GM03348 (cell line): Measurements from ENCODE around the gene BRPF3.
"Not testable (repeated sequence)": the region's sequence is repeated elsewhere in the genome, so short reads cannot be mapped to it uniquely, and the experiment has no call there.

Experiments
- DNase-seq: peaks from one replicate; pipeline ENCODE4 v3.0.0; 2012; ENCODE audit warnings: low spot score

BRPF3 gene

DNA sequence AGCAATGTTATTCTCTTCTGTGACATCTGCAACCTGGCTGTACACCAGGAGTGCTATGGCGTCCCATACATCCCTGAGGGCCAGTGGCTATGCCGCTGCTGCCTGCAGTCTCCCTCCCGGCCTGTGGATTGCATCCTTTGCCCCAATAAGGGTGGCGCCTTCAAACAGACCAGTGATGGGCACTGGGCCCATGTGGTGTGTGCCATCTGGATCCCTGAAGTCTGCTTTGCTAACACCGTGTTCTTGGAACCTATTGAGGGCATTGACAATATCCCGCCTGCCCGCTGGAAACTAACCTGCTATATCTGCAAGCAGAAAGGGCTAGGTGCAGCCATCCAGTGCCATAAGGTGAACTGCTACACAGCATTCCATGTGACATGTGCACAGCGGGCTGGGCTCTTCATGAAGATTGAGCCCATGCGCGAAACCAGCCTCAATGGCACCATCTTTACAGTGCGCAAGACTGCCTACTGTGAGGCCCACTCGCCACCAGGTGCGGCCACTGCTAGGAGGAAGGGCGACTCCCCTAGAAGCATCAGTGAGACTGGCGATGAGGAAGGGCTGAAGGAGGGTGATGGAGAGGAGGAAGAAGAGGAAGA is 4.6 kb downstream of the BRPF3 start:
- DNase-seq, result no peak

DNA sequence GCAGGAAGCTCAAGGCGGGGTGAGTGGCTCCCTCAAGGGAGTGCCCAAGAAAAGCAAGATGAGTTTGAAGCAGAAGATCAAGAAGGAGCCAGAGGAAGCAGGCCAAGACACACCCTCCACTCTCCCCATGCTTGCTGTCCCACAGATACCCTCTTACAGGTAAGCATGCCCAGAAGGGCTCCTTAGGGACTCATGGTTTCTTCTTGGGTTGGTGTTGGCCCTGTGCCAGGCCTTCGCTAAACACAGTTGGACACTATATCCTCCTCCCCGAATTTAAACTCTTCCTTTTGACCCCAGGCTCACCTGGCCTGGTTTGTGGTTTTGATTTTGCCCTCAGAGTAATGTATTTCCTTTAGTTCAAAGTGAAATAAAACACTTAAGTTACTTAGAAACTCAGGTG is 5.1 kb downstream of the BRPF3 start:
- no peak for DNase-seq

DNA sequence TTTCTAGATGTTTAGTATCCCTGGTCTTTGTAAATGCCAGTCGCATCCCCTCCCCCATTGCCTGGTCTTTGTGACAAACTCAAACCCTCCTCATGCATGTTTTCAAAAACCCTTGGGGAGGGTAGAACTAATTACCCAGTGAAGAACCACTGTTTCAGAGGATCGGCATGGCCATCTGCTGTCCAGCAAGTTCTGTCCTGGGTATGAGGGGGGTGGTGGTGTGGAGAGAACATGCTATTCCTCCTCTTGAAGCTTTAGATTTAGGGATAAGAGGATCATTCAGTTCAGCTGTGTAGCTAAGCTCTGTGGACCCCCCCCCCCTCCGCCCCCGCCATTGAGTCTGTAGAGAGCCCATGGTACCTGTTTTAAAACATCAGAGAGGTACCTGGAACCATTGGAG is 5.6 kb downstream of the BRPF3 start:
- no peak for DNase-seq

DNA sequence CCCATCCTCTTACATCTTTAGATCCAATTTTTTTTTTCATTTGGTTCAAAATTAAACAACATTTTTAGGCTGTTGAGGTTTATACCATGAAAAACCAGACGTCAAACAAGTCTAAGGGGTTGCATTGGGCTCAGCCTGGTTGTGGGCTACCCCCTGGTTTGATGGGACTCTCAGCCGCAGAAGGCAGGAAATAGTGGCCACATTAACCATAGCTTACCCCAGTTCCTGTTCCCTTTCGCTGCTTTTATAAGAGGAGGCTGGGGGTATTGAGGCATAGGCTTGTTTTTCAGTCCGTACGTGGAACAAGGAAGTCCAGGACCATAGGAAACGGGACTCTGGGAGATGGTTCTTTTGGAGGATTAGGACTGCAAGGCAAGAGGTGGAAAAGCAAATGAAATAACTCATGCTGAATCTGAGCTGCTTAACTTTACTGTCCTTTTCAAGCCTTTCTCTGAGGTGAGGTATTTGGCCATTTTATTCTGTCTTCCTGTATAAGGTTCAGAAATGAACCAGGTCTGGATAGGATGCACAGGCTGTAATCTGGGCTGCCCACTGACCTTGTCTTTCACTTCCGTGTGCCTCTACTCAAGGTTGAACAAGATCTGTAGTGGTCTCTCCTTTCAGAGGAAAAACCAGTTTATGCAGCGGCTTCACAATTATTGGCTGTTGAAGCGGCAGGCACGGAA is 7.7 kb downstream of the BRPF3 start:
- DNase-seq, result no peak

DNA sequence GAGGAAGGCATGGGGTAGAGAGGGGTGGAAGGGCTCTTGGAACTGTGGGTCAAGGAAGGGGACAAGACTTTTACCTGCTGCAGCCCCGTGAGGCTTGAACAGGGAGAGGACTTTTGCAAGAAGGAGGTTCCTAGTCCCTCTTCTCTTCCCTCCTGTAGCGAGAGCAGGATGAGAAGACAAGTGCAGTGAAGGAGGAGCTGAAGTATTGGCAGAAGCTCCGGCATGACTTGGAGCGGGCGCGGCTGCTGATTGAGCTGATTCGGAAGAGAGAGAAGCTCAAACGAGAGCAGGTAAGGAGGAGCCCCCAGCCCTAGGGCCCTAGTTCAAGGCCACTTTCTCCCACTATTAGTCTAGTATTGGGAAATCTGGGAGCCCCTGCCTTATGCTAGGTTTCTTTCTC is 10.6 kb downstream of the BRPF3 start:
- DNase-seq, result no peak

DNA sequence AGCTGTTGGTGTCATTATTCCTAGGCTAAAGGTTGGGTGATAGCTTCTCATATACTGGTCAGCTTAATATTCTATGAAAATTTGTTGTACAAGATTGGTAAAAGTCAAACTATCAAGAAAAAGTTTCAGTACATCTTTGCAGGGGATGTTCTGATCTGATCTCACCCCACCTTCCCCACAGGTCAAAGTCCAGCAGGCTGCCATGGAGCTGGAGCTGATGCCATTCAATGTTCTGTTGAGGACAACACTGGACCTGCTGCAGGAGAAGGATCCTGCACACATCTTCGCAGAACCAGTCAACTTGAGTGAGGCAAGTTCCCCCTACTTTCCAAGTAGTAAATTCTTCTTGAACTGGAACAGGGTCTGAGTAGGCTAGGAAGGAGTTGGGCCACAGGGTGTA is 13.1 kb downstream of the BRPF3 start:
- no peak for DNase-seq

DNA sequence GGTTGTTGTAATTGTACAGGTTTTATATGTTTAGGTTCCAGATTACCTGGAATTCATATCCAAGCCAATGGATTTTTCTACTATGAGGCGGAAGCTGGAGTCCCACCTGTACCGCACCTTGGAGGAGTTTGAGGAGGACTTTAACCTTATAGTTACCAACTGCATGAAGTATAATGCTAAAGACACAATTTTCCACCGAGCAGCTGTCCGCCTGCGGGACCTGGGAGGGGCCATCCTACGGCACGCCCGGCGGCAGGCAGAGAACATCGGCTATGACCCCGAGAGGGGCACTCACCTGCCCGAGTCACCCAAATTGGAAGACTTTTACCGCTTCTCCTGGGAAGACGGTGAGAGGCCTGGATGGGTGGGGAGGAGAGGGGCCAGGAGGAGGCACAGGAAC is 13.6 kb downstream of the BRPF3 start:
- DNase-seq, result no peak

DNA sequence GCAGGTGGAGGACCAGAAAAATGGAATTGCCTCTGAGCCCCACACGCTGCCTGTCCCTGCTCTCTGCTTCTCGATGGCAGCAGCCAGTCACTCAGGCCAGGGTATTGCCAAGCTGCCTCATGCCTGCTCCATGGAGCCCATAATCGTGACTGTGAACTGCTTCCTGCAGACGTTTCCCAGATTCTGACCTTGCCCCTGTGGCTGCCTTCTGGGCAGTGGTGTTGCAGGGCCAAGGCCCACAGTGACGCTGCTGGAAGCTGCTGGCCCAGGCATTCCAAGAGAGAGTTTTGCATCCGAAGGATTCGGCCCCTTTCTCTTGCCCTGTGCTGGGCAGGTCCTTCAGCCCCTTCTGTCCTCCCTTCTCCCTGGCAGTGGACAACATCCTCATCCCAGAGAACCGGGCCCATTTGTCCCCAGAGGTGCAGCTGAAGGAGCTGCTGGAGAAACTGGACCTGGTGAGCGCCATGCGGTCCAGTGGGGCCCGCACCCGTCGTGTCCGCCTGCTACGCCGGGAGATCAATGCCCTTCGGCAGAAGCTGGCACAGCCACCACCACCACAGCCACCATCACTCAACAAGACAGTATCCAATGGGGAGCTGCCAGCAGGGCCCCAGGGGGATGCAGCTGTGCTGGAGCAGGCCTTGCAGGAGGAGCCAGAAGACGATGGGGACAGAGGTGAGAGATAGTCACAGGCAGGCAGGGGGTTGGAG is 14.5 kb downstream of the BRPF3 start:
- DNase-seq, result no peak

DNA sequence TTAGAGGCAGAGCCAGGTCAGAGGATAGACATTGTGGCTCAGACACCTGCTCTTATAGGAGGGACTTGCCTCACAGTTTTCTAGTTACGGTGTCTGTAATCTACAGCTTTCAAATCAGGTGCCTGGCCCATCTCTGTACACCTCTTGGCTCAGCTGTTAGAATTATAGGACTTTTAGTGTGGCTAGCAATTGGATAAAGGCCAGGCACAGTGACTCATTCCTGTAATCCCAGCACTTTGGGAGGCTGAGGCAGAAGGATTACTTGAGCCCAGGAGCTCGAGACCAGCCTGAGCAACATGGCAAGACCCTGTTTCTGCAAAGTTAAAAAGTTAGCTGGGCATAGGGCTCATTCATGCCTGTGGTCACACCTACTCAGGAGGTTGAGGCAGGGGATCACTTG is 20.0 kb downstream of the BRPF3 start:
- DNase-seq, result no peak

DNA sequence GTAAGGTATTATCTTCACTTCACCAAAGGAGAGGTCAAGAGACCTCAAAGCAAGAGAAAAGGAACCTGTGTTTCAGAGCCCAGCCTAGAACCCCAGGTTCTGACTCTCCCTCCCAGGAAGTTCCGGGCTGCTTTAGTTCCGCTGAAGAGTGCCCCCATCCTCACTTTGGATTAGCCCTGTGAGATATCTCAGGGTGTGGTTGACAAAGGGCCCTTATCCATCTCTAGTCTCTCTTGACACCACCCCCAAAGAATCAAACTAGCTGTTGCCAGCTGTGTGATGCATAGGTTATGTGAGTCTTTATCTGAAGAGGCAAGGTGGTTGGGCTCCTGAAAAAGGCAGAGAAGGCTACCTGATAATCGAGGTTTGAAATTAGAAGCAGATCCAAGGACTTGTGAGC is 20.6 kb downstream of the BRPF3 start:
- DNase-seq, result no peak

DNA sequence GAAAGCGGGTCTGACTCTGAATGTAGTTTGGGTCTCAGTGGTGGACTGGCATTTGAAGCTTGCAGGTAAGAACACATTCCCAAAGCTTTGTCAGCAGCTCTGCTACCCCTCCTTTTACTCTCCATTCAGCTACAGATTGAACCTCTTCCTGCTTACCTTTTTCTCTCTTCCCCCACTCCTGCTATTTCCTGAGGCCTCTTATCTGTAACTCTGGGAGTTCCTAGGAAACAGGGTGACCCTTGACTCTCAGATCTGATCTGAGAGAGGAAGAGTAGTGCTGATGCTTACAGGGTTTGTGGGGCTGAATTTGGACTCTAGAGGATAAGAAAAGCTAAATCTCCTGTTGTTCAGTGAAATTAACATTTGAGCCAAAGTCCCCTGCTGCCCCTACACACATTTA is 21.4 kb downstream of the BRPF3 start:
- no peak for DNase-seq

DNA sequence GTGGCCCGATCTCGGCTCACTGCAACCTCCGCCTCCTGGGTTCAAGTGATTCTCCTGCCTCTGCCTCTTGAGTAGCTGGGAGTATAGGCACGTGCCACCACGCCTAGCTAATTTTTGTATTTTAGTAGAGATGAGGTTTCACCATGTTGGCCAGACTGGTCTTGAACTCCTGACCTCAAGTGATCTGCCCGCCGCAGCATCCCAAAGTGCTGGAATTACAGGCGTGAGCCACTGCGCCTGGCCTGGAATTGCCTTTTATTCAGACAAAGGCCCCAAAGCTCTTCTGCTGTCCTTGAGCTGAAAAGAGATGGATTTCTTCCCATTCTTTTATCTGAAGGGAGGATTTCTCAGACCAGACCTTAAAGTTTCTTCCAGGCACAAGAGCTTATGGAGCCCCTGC is 22.0 kb downstream of the BRPF3 start:
- not testable (repeated sequence) for DNase-seq

DNA sequence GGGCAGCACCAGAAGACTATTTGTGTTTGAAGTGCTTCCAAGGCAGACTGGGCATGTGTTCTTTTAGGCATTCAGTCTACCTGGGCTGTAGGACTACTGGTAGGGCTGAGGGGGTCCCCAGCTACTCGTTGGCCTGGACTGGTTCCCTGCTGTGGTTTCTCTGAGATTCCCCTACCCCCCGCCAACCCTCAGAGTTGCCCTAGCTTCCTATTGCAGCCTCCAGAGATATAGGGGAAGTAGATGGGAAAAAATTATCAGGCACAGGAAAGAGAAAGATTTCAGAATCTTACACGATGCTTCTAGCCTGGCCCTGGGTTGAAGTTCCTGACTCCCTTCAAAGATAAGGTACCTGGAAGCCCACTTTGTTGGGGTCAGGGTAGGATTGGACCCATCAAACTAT is 22.5 kb downstream of the BRPF3 start:
- no peak for DNase-seq

DNA sequence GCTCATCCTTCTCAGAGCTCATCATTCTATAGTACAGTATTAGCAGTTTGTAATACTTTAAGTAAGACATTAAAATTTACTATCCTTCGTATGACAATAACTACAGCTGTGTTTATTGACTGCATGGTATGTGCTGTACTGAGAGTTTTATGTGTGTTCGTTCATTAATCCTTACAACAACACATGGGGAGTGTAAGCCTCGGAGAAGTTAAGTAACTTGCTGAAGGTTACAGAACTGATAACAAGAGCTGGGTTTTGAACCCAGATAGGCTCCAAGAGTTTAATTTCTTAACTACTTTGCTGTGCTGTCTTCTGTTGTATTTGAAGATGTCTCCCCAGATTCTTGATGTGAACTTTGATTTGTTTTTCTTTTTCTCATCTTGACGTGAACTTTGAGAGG is 23.7 kb downstream of the BRPF3 start:
- no peak for DNase-seq

DNA sequence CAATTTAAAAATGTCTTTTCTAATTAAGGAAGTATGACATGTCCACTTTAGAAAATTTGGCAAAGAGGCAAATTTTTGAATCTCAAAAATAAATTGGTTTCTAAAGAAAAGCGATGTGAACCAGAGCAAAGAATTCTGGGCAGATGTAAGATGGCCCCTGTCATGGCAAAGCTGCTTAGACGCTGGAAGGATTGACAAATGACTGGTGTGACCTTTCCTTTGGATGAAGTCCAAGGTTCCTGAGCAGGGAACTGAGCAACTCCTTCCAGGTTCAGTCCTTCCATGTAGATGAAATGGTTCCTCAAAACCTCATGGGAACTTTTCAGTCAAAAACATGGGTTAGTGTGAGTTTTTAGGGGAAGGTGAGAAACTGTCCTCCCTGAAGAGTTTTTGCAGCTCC is 25.1 kb downstream of the BRPF3 start:
- no peak for DNase-seq

DNA sequence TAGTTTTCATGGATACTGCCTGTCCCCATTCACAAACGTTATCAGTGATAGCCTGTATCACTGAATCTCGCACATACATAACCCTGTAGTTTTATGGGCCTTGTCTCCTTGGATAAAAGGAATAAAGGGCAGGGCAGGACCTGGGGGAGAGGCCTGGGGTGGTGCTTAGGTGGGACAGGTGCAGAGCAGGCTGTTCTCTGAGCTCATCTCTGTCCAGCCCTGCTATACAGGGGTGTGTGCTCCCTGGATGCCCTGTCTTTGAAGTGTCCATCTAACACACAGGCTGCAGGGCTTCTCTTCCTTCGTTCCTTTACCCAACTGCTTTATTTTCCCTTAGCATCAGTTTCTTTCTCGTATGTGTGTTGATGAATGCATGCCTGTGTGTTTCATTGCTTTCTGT is 26.4 kb downstream of the BRPF3 start:
- DNase-seq, result no peak

DNA sequence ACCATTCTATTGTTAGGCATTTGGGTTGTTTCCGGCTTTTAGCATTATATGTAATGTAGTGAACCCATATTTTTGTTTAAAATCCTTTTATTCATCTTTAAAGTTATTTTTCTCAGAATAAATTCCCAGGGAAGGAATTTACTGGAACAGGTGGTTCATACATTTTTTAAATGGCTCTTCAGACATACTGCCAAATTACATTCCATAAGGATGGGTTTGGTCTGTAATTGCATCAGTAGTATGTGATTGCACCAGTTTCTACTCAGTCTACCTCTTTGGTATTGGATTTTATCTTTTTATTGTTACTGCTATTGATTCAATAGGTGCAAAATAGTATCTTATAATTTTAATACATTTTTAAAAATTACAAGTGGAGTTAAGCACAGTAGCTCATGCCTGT is 27.2 kb downstream of the BRPF3 start:
- peak; percentile 50 for DNase-seq

DNA sequence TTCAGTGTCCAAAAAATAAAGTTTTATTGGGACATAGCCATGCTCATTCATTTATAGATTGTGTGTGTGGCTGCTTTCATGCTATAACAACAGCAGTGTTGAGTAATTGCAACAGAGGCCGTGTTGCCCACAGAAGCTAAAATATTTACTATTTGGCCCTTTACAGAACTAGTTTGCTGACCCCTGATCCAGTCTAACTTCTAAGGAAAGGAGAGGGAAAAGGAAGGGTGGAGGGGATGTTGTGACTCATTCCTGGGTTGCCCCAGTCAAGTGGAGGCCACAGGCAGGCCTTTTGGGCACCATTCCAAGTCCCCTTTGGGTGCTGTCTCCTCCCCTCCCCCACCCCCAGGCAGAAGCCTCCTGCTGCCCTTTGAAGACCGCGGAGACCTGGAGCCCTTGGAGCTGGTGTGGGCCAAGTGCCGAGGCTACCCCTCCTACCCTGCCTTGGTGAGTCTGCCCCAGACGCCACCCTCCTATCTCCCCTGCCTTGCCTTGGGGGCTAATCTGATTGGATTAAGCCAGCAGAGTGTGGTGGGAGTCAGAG is 28.4 kb downstream of the BRPF3 start:
- no peak for DNase-seq

DNA sequence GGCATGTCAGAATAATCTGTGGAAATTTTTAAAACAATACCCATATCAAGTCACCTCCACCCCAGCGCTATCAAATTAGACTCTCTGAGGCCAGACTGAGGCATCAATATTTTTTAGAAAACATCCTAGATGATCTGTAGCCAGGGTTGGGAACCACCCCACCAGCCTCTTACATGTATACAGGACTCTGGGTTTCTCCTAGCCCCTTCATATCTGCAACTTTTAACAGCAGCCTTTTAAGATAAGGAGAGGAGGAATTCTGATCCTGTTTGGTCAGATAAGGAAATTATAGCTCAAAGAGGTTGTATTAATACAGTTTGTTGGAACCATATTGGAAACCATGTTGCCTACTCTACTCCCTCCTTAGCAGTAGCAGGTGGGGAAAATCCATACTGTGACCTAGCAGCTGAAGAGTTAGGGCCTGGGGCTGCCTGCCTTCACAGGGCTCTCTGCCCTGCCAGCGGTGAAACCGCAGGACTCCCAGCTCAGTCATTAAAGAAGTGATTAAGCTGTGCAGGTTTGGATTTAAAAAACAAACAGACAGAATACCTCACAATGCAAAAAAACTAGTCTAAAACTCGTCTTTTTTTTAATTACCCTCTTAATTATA is 30.0 kb downstream of the BRPF3 start:
- DNase-seq, result no peak

DNA sequence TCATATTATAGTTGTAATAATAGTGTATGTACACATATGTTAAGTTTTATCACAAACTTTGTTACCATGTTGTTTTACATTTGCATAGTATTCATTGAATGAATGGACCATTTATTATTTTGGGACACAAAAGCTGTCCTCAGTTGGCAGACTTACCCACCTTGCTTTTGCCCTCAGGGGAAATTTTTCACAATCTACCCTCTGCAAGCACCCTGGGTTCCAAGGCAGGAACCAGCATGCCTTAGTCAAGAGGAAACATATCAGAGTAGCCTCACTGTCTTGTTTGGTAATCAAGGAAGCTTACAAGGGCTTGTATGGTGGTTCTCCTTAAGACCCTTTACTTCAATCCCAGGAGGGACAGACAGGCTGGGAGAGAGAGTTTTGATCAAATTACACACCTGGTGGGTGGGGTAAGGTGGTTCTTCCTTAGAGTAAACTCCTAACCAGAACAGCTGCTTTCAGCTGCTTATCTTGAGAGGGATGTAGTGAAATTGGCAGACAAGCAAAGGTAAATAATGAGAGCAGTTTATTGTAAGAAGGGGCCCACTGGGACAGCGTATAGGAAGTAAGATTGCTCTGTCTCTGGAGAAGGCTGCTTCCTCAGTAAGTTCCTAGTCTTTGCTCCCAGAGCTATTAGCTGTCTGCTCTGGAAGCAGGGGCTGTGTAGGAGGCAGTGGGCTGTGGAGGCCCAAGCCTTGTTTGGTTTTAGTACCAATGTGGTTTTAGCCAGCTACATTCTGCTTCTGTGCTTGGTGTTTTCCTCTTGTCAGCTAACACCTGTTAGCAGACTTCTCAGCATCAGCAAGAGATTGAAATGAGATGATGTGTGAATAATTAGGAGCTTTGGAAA is 31.1 kb downstream of the BRPF3 start:
- no peak for DNase-seq

DNA sequence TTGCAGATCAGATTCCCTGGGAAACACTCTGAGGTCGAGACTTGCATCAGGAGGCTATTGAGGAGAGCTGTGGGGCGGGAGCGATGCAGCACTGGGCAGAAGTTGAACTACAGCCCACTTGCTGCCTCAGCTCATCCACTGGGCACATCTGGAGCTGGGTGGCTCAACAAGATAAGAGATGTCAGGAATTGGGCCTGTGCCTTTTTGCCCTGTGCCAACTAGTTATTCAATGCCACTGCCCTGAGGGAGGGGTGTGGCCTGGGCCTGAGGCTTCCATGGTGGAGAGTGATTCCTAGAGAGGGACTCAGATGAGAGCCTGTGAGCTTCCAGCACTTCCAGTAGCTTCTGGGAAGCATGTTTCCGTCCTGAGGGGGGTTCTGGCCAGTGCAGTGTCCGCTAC is 32.7 kb downstream of the BRPF3 start:
- DNase-seq, result no peak

DNA sequence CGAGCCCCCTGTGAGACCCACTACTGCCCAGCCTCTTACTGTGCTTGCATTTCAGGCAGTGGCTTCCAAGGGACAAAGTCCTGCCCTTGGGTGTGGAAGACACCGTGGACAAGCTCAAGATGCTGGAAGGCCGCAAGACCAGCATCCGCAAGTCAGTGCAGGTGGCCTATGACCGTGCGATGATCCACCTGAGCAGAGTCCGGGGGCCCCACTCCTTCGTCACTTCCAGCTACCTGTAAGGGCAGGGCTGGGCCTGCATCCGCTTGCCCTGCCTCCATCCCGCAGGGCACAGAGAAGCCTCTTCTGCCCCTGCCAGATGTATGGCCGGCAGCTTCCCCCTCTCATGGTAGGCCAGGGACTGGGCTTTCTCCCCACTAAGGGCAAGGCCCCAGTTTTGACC is 33.8 kb downstream of the BRPF3 start:
- no peak for DNase-seq
